A673 (cell line): ENCODE measurements around the gene MRGPRX1. TPM values are rescaled to one million over a fixed set of nuclear protein-coding genes. Genes with fewer than 3 reads are reported as not detected.
"Not testable (repeated sequence)": the region's sequence is repeated elsewhere in the genome, so short reads cannot be mapped to it uniquely, and the experiment has no call there.

Experiments used
- BruUV-seq: library from RNA; stranded (reverse); fragments of 400-500 nt; replicated peaks from 2 replicates; lab custom pipeline; 2021; lab: Mats Ljungman, UMichigan
- CTCF ChIA-PET: fragments of 300-600 bp; sonication (Branson Sonifier 250); formaldehyde crosslinking; loops from one replicate; lab custom pipeline; 2022; ENCODE audit warnings: antibody characterized with exemption; lab: Charles Lee
- POLR2A ChIA-PET: fragments of 300-600 bp; sonication (Branson Sonifier 250); formaldehyde crosslinking; loops from one replicate; lab custom pipeline; 2022; ENCODE audit warnings: antibody characterized with exemption; ENCODE audit not compliant: low non-redundant PET; lab: Charles Lee
- DNase-seq: peaks from one replicate; pipeline ENCODE4 v3.0.0-alpha.2; 2015; ENCODE audit warnings: low spot score
- H3K27ac ChIP-seq: fragments of 200-600 bp; sonication (generic); 2 replicates; pipeline ENCODE4 v1.5.1; 2016; ENCODE audit warnings: mixed run types, low read depth, mild to moderate bottlenecking, mixed read lengths, antibody characterized with exemption, low read length; ENCODE audit not compliant: poor library complexity, severe bottlenecking
- H3K27me3 ChIP-seq: fragments of 200-600 bp; sonication (generic); replicated peaks from 2 replicates; pipeline ENCODE4 v1.6.1; 2017; ENCODE audit warnings: mixed run types, low read depth, mild to moderate bottlenecking, mixed read lengths, antibody characterized with exemption, low read length; ENCODE audit not compliant: insufficient read depth, poor library complexity
- H3K36me3 ChIP-seq: fragments of 200-600 bp; sonication (generic); 2 replicates; pipeline ENCODE4 v1.6.1; 2016; ENCODE audit warnings: mixed run types, mild to moderate bottlenecking, mixed read lengths, antibody characterized with exemption, low read length; ENCODE audit not compliant: insufficient read depth, poor library complexity, severe bottlenecking
- H3K4me1 ChIP-seq: fragments of 200-600 bp; sonication (generic); 2 replicates; pipeline ENCODE4 v1.6.1; 2017; ENCODE audit warnings: mixed run types, mild to moderate bottlenecking, mixed read lengths, antibody characterized with exemption, low read length; ENCODE audit not compliant: insufficient read depth, poor library complexity, severe bottlenecking
- H3K4me3 ChIP-seq: fragments of 200-600 bp; sonication (generic); 2 replicates; pipeline ENCODE4 v1.5.1; 2016; ENCODE audit warnings: low read depth, mixed run types, mild to moderate bottlenecking, mixed read lengths, low read length; ENCODE audit not compliant: poor library complexity, severe bottlenecking
- H3K9me3 ChIP-seq: fragments of 200-600 bp; sonication (generic); 2 replicates; pipeline ENCODE4 v1.6.1; 2016; ENCODE audit warnings: mixed run types, low read depth, mild to moderate bottlenecking, mixed read lengths, antibody characterized with exemption, low read length; ENCODE audit not compliant: poor library complexity, severe bottlenecking
- CTCF ChIP-seq: fragments of 300-800, 200-600 bp; sonication (generic); conservative IDR thresholded peaks from 2 replicates; pipeline ENCODE4 v1.5.1; 2017; ENCODE audit warnings: low read depth, mild to moderate bottlenecking, antibody characterized with exemption, low read length, moderate library complexity, mixed read lengths
- EZH2 ChIP-seq: fragments of 200-600 bp; sonication (generic); IDR thresholded peaks from 2 replicates; pipeline ENCODE4 v1.6.1; 2017; ENCODE audit warnings: borderline replicate concordance, low read depth, mild to moderate bottlenecking, mixed read lengths, antibody characterized with exemption, low read length; ENCODE audit not compliant: poor library complexity, severe bottlenecking
- intact Hi-C: fragments of 100-400 bp; cut with micrococcal nuclease; formaldehyde crosslinking; loops from one replicate; pipeline ENCODE4 v1.10.0; 2022; ENCODE audit not compliant: unreplicated experiment
- total RNA-seq: library from RNA; stranded (reverse); gene quantifications from 2 replicates; pipeline ENCODE4 v1.2.3, GENCODE V29; 2021

Gene MRGPRX1
- total RNA-seq, 1 experiment from 2014 or later = not detected

GRCh38 chr11:18936002-18936673 lies 3.1 kb downstream of the MRGPRX1 start:
- no peaks in the 10 kb centered on the region for H3K36me3 ChIP-seq
- no peaks in the 10 kb centered on the region for H3K9me3 ChIP-seq
- TF ChIP-seq EZH2 = no peak
- TF ChIP-seq CTCF = no peak
- POLR2A ChIA-PET = no interaction called here
- peaks cover 23% of the 10 kb centered on the region for H3K27me3 ChIP-seq
- no peak overlapping the region for H3K27ac ChIP-seq
- CTCF ChIA-PET = no interaction called here
- H3K4me1 ChIP-seq = no peaks in the 10 kb centered on the region
- no peak overlapping the region for H3K4me3 ChIP-seq
- intact Hi-C loops = loop anchor here (2.0 kb wide), 1 partner anchor 13 kb away; no protein-coding TSS in a partner anchor
- no TSS peak for BruUV-seq
- no peak for DNase-seq

GRCh38 chr11:18934195-18934814 lies 4.9 kb downstream of the MRGPRX1 start:
- Histone ChIP-seq H3K4me1 (no peaks in the 10 kb centered on the region), H3K4me3 (no peak overlapping the region), H3K27me3 (peaks cover 27% of the 10 kb centered on the region), H3K27ac (no peak overlapping the region), H3K9me3 (no peaks in the 10 kb centered on the region), H3K36me3 (no peaks in the 10 kb centered on the region)
- no TSS peak for BruUV-seq
- DNase-seq = no peak
- intact Hi-C loops = no loop called here
- ChIA-PET POLR2A (no interaction called here), CTCF (no interaction called here)
- TF ChIP-seq EZH2 = no peak
- no peak for TF ChIP-seq CTCF

- Histone ChIP-seq H3K36me3 (no peaks in the 10 kb centered on the region), H3K9me3 (no peaks in the 10 kb centered on the region), H3K4me3 (no peak overlapping the region), H3K27me3 (peaks cover 24% of the 10 kb centered on the region), H3K27ac (no peak overlapping the region), H3K4me1 (no peaks in the 10 kb centered on the region)
- TF ChIP-seq CTCF = no peak
- TF ChIP-seq EZH2 = no peak
- ChIA-PET POLR2A (no interaction called here), CTCF (no interaction called here)
- no peak for DNase-seq
- intact Hi-C loops = no loop called here
- no TSS peak for BruUV-seq
These were observed 11.5 kb downstream of the MRGPRX1 start for GRCh38 chr11:18927550-18928322.

- peaks cover 26% of the 10 kb centered on the region for H3K27me3 ChIP-seq
- POLR2A ChIA-PET, CTCF ChIA-PET, BruUV-seq, DNase-seq, intact Hi-C loops, H3K9me3 ChIP-seq, H3K4me3 ChIP-seq, H3K36me3 ChIP-seq, H3K4me1 ChIP-seq, H3K27ac ChIP-seq: not testable (repeated sequence)
These were observed 13.8 kb downstream of the MRGPRX1 start for GRCh38 chr11:18925426-18925825.
